Germinal center (tissue), 1 donor: ENCODE measurements around the gene NAP1L4.

ENCODE experiments used
- DNase-seq: peaks from one replicate; pipeline ENCODE4 v3.0.0; 2012; ENCODE audit warnings: mixed read lengths, low spot score

The NAP1L4 gene

GRCh38 chr11:3010521-3011275, 18.6 kb upstream of the NAP1L4 start:
- no peak for DNase-seq

GRCh38 chr11:3010004-3010403, 17.9 kb upstream of the NAP1L4 start:
- DNase-seq = no peak

DNA sequence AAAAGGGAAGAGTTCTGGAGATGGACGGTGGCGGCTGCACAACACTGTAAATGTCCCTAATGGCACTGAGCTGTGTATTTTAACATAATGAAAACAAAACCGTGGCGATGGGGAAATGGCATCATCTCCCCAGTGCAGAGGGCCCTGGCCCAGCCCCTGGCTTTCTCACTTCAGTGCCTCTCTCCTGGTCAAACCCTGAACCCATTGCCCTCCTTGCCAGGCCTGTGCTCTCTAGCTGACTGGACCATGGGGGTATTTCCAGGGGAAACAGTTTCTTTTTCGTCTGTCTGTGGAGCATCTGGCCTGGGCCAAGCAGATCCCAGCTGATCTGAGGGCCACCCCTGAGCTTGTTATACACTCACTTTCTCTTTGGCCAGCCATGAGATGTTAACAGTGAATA, 17.4 kb upstream of the NAP1L4 start:
- DNase-seq = no peak

DNA sequence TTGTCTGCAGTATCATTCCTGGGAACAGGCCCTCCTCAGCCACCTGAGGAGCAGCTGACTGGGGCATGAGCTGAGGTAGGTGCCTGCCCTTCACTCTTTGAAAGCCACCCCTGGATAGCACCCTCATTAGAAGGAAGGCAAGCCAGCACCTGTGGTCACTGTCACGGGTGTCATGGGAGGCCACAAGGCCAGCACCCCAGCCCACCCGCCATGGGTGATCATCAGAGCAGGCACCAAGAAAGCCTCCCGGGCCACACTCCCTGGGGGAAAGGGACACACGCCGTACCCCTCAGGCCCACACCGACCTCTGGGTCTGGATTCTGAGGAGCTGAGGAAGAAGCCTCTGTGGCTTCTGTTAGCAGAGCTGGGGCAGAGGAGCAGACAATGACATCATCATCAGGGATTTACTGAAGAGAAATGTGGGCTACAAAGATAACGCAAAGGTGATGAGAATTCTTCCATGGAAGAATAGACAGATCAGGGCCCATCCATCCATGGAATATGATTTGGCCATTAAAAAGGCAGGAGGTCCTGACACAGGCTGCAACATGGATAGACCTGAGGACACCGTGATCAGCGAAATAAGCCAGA, 16.7 kb upstream of the NAP1L4 start:
- DNase-seq = no peak

- no peak for DNase-seq
These were observed 15.4 kb upstream of the NAP1L4 start for GRCh38 chr11:3007404-3008010.

DNA sequence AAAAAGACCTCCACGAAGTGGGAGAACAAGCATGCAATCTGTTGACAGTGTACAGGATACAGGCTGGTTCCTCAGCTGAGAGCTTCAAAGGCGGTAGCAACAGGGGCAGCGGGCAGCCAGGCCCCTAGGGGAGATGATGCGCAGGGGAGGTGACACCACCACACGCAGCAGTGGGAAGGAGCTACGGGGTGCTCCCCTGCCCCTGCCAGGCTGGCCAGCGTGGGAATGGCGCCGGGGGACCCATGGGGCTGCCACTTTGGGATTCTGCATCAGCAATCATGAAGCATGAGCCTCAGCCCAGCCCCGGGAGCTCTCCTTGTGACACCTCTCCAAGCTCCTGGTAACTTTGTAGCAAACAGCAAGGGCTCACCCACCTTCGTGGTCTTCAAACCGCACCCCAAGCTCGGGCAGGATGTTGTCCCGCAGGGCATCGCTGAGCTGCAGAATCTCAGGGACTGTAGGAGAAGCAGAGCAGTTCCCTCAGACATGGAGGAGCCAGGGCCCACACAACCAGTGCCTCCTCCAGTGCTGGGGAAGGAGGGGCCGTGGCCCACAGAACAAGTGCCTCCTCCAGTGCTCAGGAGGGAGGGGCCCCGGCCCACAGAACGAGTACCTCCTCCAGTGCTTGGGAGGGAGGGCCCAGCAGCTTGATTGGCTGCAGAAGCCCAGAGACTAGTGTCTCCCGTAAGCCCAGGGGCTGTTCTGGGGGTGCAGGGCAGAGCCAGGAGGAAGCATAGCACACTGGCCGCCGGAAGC, 14.6 kb upstream of the NAP1L4 start:
- DNase-seq = no peak

- DNase-seq = no peak
These were observed 12.4 kb upstream of the NAP1L4 start for GRCh38 chr11:3004481-3004880.

DNA sequence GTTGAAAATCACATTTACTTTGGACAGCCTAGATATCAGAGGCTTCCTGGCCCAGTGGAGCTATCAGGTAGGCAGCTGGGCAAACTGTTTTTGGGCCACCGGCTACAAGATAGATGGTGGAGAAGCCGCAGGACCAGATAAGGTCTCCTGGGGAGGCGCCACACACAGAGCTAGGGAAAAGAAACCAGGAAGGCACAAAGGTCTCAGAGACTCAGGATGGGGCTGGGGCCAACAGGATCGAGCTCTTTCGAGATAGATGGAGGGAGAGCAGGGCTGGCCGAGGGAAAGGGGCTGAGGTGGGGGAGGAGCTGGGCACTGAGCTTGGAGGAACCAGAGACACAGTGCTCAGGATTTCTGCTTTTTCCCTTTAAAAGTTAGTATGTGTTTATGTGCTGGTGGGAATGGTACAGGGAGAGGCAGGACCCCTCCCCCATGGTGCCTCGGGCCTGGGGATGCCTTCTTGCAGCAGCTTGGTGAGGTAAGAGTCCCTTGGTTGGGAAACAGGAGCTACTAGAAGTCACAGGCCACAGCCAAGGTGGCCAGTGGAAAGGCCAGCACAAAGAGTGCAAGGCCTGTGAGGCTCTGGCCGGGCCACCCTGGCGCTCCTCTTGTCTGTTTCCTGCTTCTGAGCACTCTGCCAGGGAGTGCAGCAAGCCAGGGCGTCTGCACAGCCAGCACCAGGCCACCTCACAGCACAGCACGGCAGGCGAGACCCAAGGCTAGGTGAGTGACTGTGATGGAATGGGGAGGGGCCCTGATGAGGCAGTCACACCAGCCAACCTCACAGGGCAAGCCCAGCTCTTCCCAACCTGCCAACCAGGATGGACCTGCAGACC, 11.5 kb upstream of the NAP1L4 start:
- no peak for DNase-seq

- no peak for DNase-seq
These were observed 10.7 kb upstream of the NAP1L4 start for GRCh38 chr11:3002871-3003270.

DNA sequence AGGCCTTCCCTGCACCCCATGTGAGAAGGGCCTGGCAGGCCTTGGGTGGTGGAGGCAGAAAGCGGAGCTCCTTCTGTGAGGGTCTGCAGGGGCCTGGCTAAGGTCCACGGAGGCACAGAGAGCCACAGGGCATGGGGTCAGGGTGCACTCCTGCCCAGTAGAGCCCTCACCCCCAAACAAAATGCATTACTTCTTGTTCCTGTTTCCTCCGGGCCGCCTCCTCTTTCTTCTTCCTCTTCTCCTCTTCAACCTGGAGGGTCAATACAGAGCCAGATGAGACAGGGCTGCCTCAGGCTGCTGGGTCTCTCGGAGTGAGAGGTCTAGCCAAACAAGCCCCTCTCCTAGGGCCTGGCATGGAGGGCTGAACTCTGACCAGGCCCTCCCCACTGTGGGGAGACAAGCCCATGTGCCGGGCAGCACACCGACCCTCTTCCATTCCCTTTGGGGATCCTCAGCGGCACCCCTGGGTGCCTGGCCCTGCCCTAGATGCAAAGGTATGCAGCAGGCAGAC, 10.3 kb upstream of the NAP1L4 start:
- DNase-seq = no peak

DNA sequence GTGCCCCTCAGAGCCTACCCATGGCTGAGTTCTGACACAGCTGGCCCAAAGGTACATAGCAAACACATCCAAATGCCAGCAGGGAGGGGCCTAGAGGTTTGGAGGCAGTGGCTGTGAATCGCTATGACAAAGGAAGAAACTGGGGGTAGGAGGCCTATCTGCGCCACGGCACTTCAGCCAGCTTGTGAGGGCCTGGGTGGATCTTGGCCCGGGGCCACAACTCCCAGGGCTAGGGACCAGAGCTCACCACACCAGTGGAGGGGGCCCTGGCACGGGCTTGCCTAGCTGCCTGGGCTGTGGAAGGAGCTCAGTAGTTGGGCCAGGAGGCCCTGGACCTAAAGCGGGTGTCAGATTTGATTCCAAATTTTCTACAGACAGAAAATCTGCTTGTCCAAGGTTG, 9.4 kb upstream of the NAP1L4 start:
- DNase-seq = no peak

DNA sequence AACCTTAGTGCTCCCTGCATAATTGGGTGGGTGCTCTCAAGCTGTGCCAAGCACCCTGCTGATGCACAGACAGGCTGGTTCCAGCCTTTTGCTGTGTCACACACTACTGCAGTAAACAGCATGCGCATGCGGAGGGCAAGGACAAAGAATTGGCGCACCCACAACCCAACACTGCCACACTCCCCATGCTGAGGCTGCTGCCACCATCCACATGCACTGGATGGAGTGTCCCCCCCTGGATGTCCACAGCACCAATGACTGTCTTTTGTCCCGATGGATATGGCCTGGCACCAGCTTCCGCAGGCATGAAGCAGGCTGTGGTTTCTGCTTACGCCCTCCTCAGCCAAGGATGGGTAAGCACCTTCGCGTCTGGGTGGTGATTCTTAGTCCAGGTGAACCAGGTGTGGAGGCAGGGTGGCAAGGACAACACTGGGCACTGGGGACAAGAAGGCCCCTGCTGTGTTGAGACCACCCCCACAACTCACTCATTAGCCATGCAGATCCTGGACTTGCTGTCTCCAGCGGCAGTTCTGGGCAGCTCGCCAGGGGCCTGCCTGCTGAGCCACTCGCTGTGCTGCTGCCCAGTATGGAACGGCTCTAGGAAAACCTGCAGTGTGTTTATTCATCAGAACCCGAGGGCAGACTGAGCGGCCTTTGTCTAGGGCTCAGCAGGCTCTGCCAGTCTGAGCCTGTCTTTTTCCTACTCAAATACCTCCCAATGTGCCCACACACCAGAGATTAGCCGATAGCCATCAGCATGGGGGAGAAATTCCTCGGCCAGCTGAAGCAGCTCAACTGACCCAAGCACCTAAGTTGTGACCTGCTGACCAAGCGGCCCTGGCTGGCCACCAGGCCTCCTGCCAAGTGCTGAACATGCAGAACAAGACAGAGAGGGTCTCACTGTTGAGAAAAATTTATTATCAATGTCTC, 8.2 kb upstream of the NAP1L4 start:
- no peak for DNase-seq

DNA sequence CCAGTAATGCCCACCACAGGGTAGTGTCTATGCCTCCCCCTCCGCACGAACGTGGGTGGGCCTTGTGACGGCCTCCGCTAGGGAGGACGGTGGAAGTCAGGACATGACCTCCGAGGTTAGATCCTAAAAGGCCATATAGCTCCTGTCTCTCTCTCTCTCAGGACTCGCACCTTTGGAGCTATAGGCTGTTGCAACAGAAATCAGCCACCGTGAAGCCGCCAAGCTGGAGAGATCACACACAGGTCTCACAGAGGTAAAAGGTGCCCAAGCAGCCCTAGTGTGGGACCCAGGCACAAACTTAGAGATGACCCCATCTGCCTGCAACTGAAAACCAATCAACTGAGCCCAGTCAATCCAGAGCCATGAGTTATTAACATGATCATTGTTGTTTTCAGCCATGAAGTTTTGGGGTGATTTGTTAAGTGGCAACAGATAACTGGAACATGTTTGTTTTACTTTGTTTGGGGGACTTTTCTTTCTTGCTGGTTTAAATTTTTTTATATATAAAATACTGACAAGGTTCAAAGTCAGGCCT, 7.4 kb upstream of the NAP1L4 start:
- DNase-seq = no peak

GRCh38 chr11:2998073-2998850, 6.1 kb upstream of the NAP1L4 start:
- no peak for DNase-seq

GRCh38 chr11:2997406-2997805, 5.3 kb upstream of the NAP1L4 start:
- no peak for DNase-seq

GRCh38 chr11:2996976-2997375, 4.8 kb upstream of the NAP1L4 start:
- DNase-seq = no peak

- no peak for DNase-seq
These were observed 3.9 kb upstream of the NAP1L4 start for GRCh38 chr11:2995893-2996554.

GRCh38 chr11:2995031-2995561, 3.0 kb upstream of the NAP1L4 start:
- DNase-seq = no peak

- no peak for DNase-seq
These were observed 2.2 kb upstream of the NAP1L4 start for GRCh38 chr11:2994336-2994730.
